Prostate gland (tissue), 2 donors: ENCODE measurements around the gene CTBP2.

Experiments
- CTCF ChIP-seq, 4 experiments: fragments of 200-600 bp in 2 of 4; fragments of 450-650 bp in 2 of 4; sonication (generic) in 2 of 4; IDR thresholded peaks; 1 replicate in 3 of 4; 2 replicates in 1 of 4; pipeline ENCODE4 v1.5.1; 2016 to 2019; ENCODE audit warnings: antibody characterized with exemption in 4 of 4, mild to moderate bottlenecking in 2 of 4, moderate library complexity in 2 of 4
- POLR2A ChIP-seq: fragments of 450-650 bp; IDR thresholded peaks from one replicate; pipeline ENCODE4 v1.6.1; 2016; ENCODE audit warnings: antibody characterized with exemption, mild to moderate bottlenecking
- POLR2AphosphoS5 ChIP-seq: sonication (generic); formaldehyde crosslinking; IDR thresholded peaks from one replicate; pipeline ENCODE4 v1.6.1; 2017; ENCODE audit warnings: antibody characterized with exemption

- TF ChIP-seq POLR2A (no peak), CTCF (IDR thresholded peaks at IDR 0.05) (no peak), POLR2AphosphoS5 (no peak)
Observed at GRCh38 chr10:125154529-125154928, 5.8 kb downstream of the CTBP2 start.
